Measurements from ENCODE around the gene VMAC. TPM values are rescaled to one million over a fixed set of nuclear protein-coding genes. Genes with fewer than 3 reads are reported as not detected.

Gene VMAC
- total and polyA plus RNA-seq, 2 of the 13 experiments (the other 11 are each of a cell fraction or from before 2014, with no cell fraction given), result 2.4 TPM

DNA sequence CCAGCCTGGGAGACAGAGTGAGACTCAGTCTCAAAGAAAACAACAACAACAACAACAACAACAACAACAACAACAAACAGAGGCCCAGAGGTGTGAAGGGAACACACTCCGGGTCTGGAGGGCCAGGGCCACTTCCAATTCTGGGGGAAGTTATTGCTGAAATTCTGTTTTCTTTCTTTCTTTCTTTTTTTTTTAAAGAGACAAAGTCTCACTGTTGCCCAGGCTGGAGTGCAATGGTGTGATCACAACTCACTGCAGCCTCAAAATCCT, 5.9 kb downstream of the VMAC start:
- ATAC-seq (no peak), FAIRE-seq (no peak), DNase-seq (ENCODE audit: low spot score) (no peak)
- Histone ChIP-seq H3K27me3 (ENCODE audit: control insufficient read depth in 1 of 2, insufficient read depth in 2 of 2, low read length in 2 of 2) (no peaks in the 10 kb centered on the region), H3K4me1 (ENCODE audit: insufficient read depth, low read length) (peaks cover 93% of the 10 kb centered on the region), H3K27ac (ENCODE audit: extremely low read length, insufficient read depth, low read length) (peak overlapping the region; percentile 96), H4K20me1 (ENCODE audit: insufficient read depth, low read length) (no peaks in the 10 kb centered on the region), H3K79me2 (ENCODE audit: insufficient read depth, low read length) (peaks cover 5% of the 10 kb centered on the region), H3K36me3 (replicated peaks in 1 of 2; ENCODE audit: control insufficient read depth in 1 of 2, insufficient read depth in 2 of 2, low read length in 2 of 2) (no peaks in the 10 kb centered on the region), H3K4me3 (replicated peaks in 1 of 3; ENCODE audit: insufficient read depth in 1 of 3, low read depth in 2 of 3, low read length in 3 of 3) (peak overlapping the region in 1 of 3 experiments; percentile 14; a peak in 1 of 6 replicates), H2AFZ (ENCODE audit: low read length) (no peak overlapping the region), H3K9me3 (ENCODE audit: low read length) (no peaks in the 10 kb centered on the region), H3K4me2 (ENCODE audit: low read depth, low read length) (peak overlapping the region; percentile 79; the same call in 1 of the 2 replicates), H3K9ac (ENCODE audit: insufficient read depth, low read depth, low read length) (peak overlapping the region; percentile 80)
- ChIA-PET CTCF (ENCODE audit: low intra/inter-chr PET ratio, low total read pairs) (no interaction called here), POLR2A (interaction anchor here (0.7 kb wide), 1 partner anchor 65 kb away, joined by 4 read pairs; no protein-coding TSS in a partner anchor)
- BruUV-seq (replicated peaks), result no TSS peak
- 20% methylated on average over 1 of the region's 1 CpG for WGBS (ENCODE audit: low lambda C conversion rate)
- in situ Hi-C loops (cut with HindIII; ENCODE audit: extremely low pct_ligation_motif_present, low pct_unique_long_range_greater_than_20kb), result loop anchor here (5.0 kb wide), 1 partner anchor 42 kb away; no protein-coding TSS in a partner anchor
- intact Hi-C loops (cut with micrococcal nuclease; ENCODE audit: unreplicated experiment), result no loop called here
- TF ChIP-seq UBTF (CRISPR knock-in tag; IDR thresholded peaks at IDR 0.05), result no peak
- TF ChIP-seq TBX3 (IDR thresholded peaks at IDR 0.05; ENCODE audit: borderline replicate concordance), result peak; percentile 69; the same call in 1 of the 2 replicates
- TF ChIP-seq, protein P1, sequence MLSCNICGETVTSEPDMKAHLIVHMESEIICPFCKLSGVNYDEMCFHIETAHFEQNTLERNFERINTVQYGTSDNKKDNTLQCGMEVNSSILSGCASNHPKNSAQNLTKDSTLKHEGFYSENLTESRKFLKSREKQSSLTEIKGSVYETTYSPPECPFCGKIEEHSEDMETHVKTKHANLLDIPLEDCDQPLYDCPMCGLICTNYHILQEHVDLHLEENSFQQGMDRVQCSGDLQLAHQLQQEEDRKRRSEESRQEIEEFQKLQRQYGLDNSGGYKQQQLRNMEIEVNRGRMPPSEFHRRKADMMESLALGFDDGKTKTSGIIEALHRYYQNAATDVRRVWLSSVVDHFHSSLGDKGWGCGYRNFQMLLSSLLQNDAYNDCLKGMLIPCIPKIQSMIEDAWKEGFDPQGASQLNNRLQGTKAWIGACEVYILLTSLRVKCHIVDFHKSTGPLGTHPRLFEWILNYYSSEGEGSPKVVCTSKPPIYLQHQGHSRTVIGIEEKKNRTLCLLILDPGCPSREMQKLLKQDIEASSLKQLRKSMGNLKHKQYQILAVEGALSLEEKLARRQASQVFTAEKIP (CRISPR knock-in tag; IDR thresholded peaks at IDR 0.05; ENCODE audit: borderline replicate concordance), result no peak
- TF ChIP-seq, protein P2, sequence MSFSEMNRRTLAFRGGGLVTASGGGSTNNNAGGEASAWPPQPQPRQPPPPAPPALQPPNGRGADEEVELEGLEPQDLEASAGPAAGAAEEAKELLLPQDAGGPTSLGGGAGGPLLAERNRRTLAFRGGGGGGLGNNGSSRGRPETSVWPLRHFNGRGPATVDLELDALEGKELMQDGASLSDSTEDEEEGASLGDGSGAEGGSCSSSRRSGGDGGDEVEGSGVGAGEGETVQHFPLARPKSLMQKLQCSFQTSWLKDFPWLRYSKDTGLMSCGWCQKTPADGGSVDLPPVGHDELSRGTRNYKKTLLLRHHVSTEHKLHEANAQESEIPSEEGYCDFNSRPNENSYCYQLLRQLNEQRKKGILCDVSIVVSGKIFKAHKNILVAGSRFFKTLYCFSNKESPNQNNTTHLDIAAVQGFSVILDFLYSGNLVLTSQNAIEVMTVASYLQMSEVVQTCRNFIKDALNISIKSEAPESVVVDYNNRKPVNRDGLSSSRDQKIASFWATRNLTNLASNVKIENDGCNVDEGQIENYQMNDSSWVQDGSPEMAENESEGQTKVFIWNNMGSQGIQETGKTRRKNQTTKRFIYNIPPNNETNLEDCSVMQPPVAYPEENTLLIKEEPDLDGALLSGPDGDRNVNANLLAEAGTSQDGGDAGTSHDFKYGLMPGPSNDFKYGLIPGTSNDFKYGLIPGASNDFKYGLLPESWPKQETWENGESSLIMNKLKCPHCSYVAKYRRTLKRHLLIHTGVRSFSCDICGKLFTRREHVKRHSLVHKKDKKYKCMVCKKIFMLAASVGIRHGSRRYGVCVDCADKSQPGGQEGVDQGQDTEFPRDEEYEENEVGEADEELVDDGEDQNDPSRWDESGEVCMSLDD (CRISPR knock-in tag; IDR thresholded peaks at IDR 0.05; ENCODE audit: borderline replicate concordance), result no peak
- TF ChIP-seq ZMAT3 (CRISPR knock-in tag; conservative IDR thresholded peaks at IDR 0.05), result no peak
- TF ChIP-seq ZFP91 (CRISPR knock-in tag; IDR thresholded peaks at IDR 0.05; ENCODE audit: borderline replicate concordance), result 0 out of 2 replicates have a peak, but pooled peaks have one; percentile 11
- TF ChIP-seq AKAP8 (CRISPR knock-in tag; IDR thresholded peaks at IDR 0.05), result peak; percentile 22; the same call in 1 of the 2 replicates
- TF ChIP-seq ZFP82 (CRISPR knock-in tag; IDR thresholded peaks at IDR 0.05; ENCODE audit: borderline replicate concordance), result 0 out of 2 replicates have a peak, but pooled peaks have one; percentile 54
- 0 out of 2 replicates have a peak, but pooled peaks have one; percentile 22 for TF ChIP-seq FOXP4 (CRISPR knock-in tag; IDR thresholded peaks at IDR 0.05)
- peak; percentile 100 for TF ChIP-seq FOXP1 (IDR thresholded peaks at IDR 0.05)
- TF ChIP-seq FOXP1 (CRISPR knock-in tag; IDR thresholded peaks at IDR 0.05), result peak; percentile 58; the same call in 1 of the 2 replicates
- no peak for TF ChIP-seq ELF3 (CRISPR knock-in tag; IDR thresholded peaks at IDR 0.05)
- TF ChIP-seq NFIB (CRISPR knock-in tag; IDR thresholded peaks at IDR 0.05; ENCODE audit: borderline replicate concordance), result no peak
